Type B pancreatic cell (in vitro differentiated cells): ENCODE measurements around the gene MOCOS. TPM values are rescaled to one million over a fixed set of nuclear protein-coding genes. Genes with fewer than 3 reads are reported as not detected.

Experiments used
- DNase-seq: peaks from one replicate; pipeline ENCODE4 v3.0.0; 2021; ENCODE audit warnings: mixed read lengths; ENCODE audit not compliant: unreplicated experiment; ENCODE audit errors: extremely low spot score
- H3K27ac Mint-ChIP-seq: 2 replicates; pipeline ENCODE4 v1.8.0; 2021; ENCODE audit warnings: mild to moderate bottlenecking, mixed read lengths
- H3K27me3 Mint-ChIP-seq: 2 replicates; pipeline ENCODE4 v1.8.0; 2021; ENCODE audit warnings: mixed read lengths
- H3K36me3 Mint-ChIP-seq: 2 replicates; pipeline ENCODE4 v1.8.0; 2021; ENCODE audit warnings: mixed read lengths
- H3K4me1 Mint-ChIP-seq: one replicate; pipeline ENCODE4 v1.8.0; 2021; ENCODE audit warnings: mixed read lengths; ENCODE audit not compliant: unreplicated experiment
- H3K4me3 Mint-ChIP-seq: 2 replicates; pipeline ENCODE4 v1.8.0; 2021; ENCODE audit warnings: mild to moderate bottlenecking, mixed read lengths
- H3K9me3 Mint-ChIP-seq: 2 replicates; pipeline ENCODE4 v1.8.0; 2021; ENCODE audit warnings: mixed read lengths
- CTCF ChIP-seq: fragments of 200-600 bp; sonication (generic); conservative IDR thresholded peaks from 2 replicates; pipeline ENCODE4 v1.5.0; 2021; ENCODE audit warnings: antibody characterized with exemption, mild to moderate bottlenecking
- total RNA-seq: library from RNA; stranded (reverse); gene quantifications from 2 replicates; pipeline ENCODE4 v1.2.1, GENCODE V29; 2021; ENCODE audit warnings: low replicate concordance

MOCOS gene
- total RNA-seq, 1 donor from 2014 or later = 2.4 TPM

- Mint-ChIP-seq H3K9me3 (no peaks in the 10 kb centered on the region), H3K27ac (no peak overlapping the region), H3K36me3 (no peaks in the 10 kb centered on the region), H3K4me3 (no peak overlapping the region), H3K27me3 (peaks cover 16% of the 10 kb centered on the region), H3K4me1 (no peaks in the 10 kb centered on the region)
- no peak for TF ChIP-seq CTCF
- no peak for DNase-seq
Measured at GRCh38 chr18:36274083-36274715, 86.9 kb downstream of the MOCOS start.

- H3K27me3 Mint-ChIP-seq = peaks cover 24% of the 10 kb centered on the region
Measured at GRCh38 chr18:36275561-36275960, 88.3 kb downstream of the MOCOS start.

GRCh38 chr18:36279001-36279400 is 91.7 kb downstream of the MOCOS start:
- no peaks in the 10 kb centered on the region for H3K36me3 Mint-ChIP-seq
- H3K4me3 Mint-ChIP-seq = no peak overlapping the region
- no peaks in the 10 kb centered on the region for H3K9me3 Mint-ChIP-seq
- H3K27ac Mint-ChIP-seq = no peak overlapping the region
- peaks cover 30% of the 10 kb centered on the region for H3K27me3 Mint-ChIP-seq
- TF ChIP-seq CTCF = no peak
- H3K4me1 Mint-ChIP-seq = no peaks in the 10 kb centered on the region
- DNase-seq = no peak

More at GRCh38 chr18:36275561-36275960, 88.3 kb downstream of the MOCOS start:
- no peak overlapping the region for H3K27ac Mint-ChIP-seq
- H3K4me1 Mint-ChIP-seq = no peaks in the 10 kb centered on the region
- no peak for TF ChIP-seq CTCF
- no peak overlapping the region for H3K4me3 Mint-ChIP-seq
- H3K9me3 Mint-ChIP-seq = no peaks in the 10 kb centered on the region
- no peak for DNase-seq
- no peaks in the 10 kb centered on the region for H3K36me3 Mint-ChIP-seq

GRCh38 chr18:36281936-36282335 is 94.6 kb downstream of the MOCOS start:
- Mint-ChIP-seq H3K4me3 (no peak overlapping the region), H3K27ac (no peak overlapping the region), H3K36me3 (no peaks in the 10 kb centered on the region), H3K9me3 (no peaks in the 10 kb centered on the region), H3K27me3 (peaks cover 30% of the 10 kb centered on the region), H3K4me1 (no peaks in the 10 kb centered on the region)
- TF ChIP-seq CTCF = no peak
- no peak for DNase-seq

GRCh38 chr18:36283448-36283847 is 96.2 kb downstream of the MOCOS start:
- Mint-ChIP-seq H3K27me3 (peaks cover 23% of the 10 kb centered on the region), H3K4me3 (no peak overlapping the region), H3K9me3 (no peaks in the 10 kb centered on the region), H3K36me3 (no peaks in the 10 kb centered on the region), H3K27ac (no peak overlapping the region), H3K4me1 (no peaks in the 10 kb centered on the region)
- DNase-seq = no peak
- TF ChIP-seq CTCF = no peak
